Measurements from ENCODE around the gene TDRD7. TPM values are rescaled to one million over a fixed set of nuclear protein-coding genes. Genes with fewer than 3 reads are reported as not detected.
A peak's percentile ranks its signal among the peaks of the same experiment; 100 is the strongest.

TDRD7 gene
- total and polyA plus RNA-seq, 9 of the 15 experiments (the other 6 are each of a cell fraction or from before 2014, with no cell fraction given) = 2.2 to 7.7 (median 5.2) TPM

DNA sequence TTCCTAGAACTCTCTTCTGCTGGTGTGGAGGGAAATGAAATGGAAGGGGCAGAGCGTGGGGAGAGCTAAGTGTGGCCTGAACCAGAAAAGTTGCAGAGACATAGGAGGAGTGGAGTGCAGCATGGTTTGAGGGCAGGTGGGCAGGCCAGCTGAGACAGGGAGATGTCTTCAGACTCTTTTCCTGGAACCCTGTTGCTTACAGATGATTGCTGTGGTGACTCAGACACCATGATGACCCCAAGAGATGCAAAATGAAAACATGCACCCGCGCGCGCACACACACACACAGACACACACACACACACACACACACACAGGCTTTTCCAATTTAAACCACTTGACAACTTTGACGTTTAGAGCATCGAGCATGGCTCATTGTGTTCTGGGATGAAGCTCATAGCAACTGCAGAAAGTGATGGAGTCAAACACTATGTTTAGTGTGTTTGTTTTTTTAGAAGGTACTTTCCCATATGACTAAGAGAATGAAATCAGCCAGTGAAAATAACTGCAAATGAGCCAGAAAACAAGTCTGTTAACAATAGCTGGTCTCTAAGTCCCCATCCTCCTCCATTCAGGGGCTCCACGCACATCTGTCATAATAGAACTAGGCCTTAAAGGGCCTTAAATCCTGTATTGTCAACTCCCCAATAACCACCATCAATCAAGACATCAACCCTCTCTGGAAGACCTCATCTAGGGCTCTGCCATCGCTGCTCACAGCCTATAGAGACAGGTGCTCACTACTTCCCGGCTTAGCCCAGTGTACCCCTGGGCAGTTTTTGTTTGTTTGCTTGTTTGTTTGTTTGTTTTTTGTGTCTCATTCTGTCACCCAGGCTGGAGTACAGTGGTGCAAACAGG lies 99.1 kb downstream of the TDRD7 start (continued):
- TF ChIP-seq FOXK2 (conservative IDR thresholded peaks at IDR 0.05 in 1 of 2, IDR thresholded peaks at IDR 0.05 in 1 of 2; ENCODE audit: low read depth in 2 of 2) (peak; percentile 84 to 91), GATAD2B (IDR thresholded peaks at IDR 0.05; ENCODE audit: borderline replicate concordance) (no peak), RAD21 (CRISPR knock-in tag; conservative IDR thresholded peaks at IDR 0.05 in 1 of 2, IDR thresholded peaks at IDR 0.05 in 1 of 2) (peak in 1 of 2 experiments; percentile 11; a peak in 1 of 4 replicates), DPF2 (IDR thresholded peaks at IDR 0.05) (peak; percentile 59; the same call in 1 of the 2 replicates), RBBP5 (IDR thresholded peaks at IDR 0.05; ENCODE audit: borderline replicate concordance, insufficient read depth, low read length, poor library complexity, severe bottlenecking) (no peak), FOXJ3 (CRISPR knock-in tag; IDR thresholded peaks at IDR 0.05) (no peak), KAT8 (IDR thresholded peaks at IDR 0.05; ENCODE audit: low read depth) (no peak), JUND (IDR thresholded peaks at IDR 0.05; ENCODE audit: borderline replicate concordance, low read depth, low read length) (peak; percentile 90), JUND (tag; IDR thresholded peaks at IDR 0.05; ENCODE audit: borderline replicate concordance, low read depth, low read length) (peak; percentile 86; the same call in 2 of the 3 replicates), ZNF41 (CRISPR knock-in tag; conservative IDR thresholded peaks at IDR 0.05) (no peak), CBFA2T3 (IDR thresholded peaks at IDR 0.05) (peak; percentile 76), EP400 (IDR thresholded peaks at IDR 0.05) (0 out of 2 replicates have a peak, but pooled peaks have one; percentile 27), KHSRP (IDR thresholded peaks at IDR 0.05) (no peak)
- TF ChIP-seq, protein P1, sequence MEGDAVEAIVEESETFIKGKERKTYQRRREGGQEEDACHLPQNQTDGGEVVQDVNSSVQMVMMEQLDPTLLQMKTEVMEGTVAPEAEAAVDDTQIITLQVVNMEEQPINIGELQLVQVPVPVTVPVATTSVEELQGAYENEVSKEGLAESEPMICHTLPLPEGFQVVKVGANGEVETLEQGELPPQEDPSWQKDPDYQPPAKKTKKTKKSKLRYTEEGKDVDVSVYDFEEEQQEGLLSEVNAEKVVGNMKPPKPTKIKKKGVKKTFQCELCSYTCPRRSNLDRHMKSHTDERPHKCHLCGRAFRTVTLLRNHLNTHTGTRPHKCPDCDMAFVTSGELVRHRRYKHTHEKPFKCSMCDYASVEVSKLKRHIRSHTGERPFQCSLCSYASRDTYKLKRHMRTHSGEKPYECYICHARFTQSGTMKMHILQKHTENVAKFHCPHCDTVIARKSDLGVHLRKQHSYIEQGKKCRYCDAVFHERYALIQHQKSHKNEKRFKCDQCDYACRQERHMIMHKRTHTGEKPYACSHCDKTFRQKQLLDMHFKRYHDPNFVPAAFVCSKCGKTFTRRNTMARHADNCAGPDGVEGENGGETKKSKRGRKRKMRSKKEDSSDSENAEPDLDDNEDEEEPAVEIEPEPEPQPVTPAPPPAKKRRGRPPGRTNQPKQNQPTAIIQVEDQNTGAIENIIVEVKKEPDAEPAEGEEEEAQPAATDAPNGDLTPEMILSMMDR (IDR thresholded peaks at IDR 0.05 in 2 of 3, conservative IDR thresholded peaks at IDR 0.05 in 1 of 3; ENCODE audit: insufficient read depth in 2 of 3, low read depth in 1 of 3, low read length in 3 of 3) = no peak
- TF ChIP-seq, protein P2, sequence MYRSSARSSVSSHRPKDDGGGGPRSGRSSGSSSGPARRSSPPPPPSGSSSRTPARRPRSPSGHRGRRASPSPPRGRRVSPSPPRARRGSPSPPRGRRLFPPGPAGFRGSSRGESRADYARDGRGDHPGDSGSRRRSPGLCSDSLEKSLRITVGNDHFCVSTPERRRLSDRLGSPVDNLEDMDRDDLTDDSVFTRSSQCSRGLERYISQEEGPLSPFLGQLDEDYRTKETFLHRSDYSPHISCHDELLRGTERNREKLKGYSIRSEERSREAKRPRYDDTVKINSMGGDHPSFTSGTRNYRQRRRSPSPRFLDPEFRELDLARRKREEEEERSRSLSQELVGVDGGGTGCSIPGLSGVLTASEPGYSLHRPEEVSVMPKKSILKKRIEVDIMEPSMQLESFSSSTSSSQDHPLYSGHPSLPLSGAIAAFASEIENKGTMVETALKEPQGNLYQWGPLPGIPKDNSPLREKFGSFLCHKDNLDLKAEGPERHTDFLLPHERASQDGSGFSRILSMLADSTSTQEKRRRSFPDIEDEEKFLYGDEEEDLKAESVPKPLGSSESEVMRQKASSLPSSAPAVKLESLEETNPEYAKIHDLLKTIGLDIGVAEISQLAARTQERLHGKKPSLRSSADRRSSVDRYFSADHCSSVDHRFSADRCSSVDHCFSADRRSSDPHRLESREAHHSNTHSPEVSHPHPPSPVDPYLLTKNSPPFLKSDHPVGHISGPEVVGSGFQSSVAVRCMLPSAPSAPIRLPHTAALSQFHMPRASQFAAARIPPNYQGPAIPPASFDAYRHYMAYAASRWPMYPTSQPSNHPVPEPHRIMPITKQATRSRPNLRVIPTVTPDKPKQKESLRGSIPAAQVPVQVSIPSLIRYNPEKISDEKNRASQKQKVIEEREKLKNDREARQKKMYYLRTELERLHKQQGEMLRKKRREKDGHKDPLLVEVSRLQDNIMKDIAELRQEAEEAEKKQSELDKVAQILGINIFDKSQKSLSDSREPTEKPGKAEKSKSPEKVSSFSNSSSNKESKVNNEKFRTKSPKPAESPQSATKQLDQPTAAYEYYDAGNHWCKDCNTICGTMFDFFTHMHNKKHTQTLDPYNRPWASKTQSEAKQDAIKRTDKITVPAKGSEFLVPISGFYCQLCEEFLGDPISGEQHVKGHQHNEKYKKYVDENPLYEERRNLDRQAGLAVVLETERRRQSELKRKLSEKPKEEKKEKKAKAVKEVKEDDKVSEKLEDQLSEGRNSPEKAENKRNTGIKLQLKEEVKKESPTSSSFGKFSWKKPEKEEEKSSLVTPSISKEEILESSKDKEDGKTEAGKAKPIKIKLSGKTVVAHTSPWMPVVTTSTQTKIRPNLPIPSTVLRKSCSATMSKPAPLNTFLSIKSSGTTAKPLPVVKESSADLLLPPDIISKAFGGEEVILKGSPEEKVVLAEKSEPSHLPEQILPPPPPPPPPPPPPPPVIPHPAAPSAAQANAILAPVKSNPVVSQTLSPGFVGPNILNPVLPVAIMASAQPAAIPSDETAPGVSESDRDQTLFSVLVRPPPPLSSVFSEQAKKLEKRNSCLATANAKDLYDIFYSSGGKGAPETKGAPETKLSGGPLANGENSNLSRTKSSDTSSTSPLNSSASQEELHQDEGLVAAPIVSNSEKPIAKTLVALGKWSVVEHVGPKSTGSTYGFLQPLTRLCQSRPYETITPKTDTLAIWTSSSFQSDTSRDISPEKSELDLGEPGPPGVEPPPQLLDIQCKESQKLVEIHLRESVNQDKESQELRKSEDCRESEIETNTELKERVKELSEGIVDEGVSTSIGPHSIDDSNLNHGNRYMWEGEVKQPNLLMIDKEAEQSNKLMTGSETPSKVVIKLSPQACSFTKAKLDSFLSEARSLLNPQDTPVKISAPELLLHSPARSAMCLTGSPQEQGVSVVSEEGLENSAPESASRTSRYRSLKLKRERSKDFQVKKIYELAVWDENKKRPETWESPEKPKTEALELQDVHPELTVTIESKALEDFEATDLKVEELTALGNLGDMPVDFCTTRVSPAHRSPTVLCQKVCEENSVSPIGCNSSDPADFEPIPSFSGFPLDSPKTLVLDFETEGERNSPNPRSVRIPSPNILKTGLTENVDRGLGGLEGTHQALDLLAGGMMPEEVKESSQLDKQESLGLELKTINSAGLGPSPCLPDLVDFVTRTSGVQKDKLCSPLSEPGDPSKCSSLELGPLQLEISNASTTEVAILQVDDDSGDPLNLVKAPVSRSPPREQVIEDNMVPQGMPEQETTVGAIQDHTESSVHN (IDR thresholded peaks at IDR 0.05; ENCODE audit: borderline replicate concordance in 1 of 2, low read depth in 1 of 2) = 0 out of 4 replicates have a peak, but pooled peaks of 1 of the 2 experiments have one; percentile 42
- TF ChIP-seq, protein P3, sequence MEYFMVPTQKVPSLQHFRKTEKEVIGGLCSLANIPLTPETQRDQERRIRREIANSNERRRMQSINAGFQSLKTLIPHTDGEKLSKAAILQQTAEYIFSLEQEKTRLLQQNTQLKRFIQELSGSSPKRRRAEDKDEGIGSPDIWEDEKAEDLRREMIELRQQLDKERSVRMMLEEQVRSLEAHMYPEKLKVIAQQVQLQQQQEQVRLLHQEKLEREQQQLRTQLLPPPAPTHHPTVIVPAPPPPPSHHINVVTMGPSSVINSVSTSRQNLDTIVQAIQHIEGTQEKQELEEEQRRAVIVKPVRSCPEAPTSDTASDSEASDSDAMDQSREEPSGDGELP (CRISPR knock-in tag; IDR thresholded peaks at IDR 0.05; ENCODE audit: borderline replicate concordance) = peak; percentile 77

Data from K562 (cell line).